B cell (primary cell): ENCODE data around the gene KISS1R.

Source experiments
- EZH2 ChIP-seq: IDR thresholded peaks from 2 replicates; pipeline ENCODE4 v1.6.1; 2012; ENCODE audit warnings: borderline replicate concordance, low read depth, mild to moderate bottlenecking, moderate library complexity, low read length; ENCODE audit not compliant: insufficient read depth, poor library complexity, severe bottlenecking
- TF ChIP-seq, protein P1 (sequence below): fragments of 200-600 bp; IDR thresholded peaks from one replicate; pipeline ENCODE4 v1.8.0; 2022; ENCODE audit warnings: antibody characterized with exemption, mild to moderate bottlenecking

DNA sequence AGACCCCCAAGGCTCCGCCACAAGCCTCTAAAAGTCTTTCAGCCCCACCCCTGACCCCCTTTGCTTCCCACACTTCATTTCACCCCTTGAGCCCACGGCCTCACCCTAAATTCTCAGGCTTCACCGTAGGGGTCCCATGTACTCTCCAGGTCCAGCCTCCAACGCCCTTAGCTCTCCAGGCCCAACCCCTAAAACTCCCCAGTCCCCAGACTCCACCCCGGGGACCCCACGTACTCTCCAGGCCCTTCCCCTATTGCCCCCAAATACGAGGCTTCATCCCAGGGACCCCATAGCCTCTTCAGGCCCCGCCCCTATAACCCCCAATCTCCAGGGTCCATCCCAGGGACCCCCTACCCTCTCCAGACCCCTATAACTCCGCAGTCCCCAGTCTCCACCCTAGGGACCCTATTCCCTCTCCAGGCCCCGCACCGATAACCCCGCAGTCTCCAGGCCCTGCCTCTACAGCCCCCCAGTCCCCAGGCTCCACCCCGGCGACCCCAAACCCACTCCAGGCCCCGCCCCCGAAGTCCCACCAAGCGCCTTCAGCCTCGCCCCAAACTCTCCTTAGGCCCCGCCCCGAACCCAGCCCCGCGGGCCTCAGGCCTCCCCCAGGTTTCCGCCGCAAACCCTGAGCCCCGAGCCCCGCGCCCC, 24.8 kb upstream of the KISS1R start:
- TF ChIP-seq, protein P1, sequence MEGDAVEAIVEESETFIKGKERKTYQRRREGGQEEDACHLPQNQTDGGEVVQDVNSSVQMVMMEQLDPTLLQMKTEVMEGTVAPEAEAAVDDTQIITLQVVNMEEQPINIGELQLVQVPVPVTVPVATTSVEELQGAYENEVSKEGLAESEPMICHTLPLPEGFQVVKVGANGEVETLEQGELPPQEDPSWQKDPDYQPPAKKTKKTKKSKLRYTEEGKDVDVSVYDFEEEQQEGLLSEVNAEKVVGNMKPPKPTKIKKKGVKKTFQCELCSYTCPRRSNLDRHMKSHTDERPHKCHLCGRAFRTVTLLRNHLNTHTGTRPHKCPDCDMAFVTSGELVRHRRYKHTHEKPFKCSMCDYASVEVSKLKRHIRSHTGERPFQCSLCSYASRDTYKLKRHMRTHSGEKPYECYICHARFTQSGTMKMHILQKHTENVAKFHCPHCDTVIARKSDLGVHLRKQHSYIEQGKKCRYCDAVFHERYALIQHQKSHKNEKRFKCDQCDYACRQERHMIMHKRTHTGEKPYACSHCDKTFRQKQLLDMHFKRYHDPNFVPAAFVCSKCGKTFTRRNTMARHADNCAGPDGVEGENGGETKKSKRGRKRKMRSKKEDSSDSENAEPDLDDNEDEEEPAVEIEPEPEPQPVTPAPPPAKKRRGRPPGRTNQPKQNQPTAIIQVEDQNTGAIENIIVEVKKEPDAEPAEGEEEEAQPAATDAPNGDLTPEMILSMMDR: no peak
- no peak for TF ChIP-seq EZH2
